HFF-Myc (cell line): ENCODE results near the gene DIP2A.

ENCODE experiments used
- DNase-seq: peaks from one replicate; pipeline ENCODE4 v3.0.0-alpha.2; 2011; ENCODE audit warnings: low read depth; ENCODE audit errors: extremely low read depth
- H3K4me3 ChIP-seq: replicated peaks from 2 replicates; pipeline ENCODE4 v1.5.1; 2011; ENCODE audit warnings: low read depth, mild to moderate bottlenecking, control low read depth, low read length
- TF ChIP-seq, protein P1 (sequence below): IDR thresholded peaks from 2 replicates; pipeline ENCODE4 v1.5.1; 2012; ENCODE audit warnings: mild to moderate bottlenecking, low read depth, low read length, control low read depth; ENCODE audit errors: missing control alignments

DIP2A gene, protein sequence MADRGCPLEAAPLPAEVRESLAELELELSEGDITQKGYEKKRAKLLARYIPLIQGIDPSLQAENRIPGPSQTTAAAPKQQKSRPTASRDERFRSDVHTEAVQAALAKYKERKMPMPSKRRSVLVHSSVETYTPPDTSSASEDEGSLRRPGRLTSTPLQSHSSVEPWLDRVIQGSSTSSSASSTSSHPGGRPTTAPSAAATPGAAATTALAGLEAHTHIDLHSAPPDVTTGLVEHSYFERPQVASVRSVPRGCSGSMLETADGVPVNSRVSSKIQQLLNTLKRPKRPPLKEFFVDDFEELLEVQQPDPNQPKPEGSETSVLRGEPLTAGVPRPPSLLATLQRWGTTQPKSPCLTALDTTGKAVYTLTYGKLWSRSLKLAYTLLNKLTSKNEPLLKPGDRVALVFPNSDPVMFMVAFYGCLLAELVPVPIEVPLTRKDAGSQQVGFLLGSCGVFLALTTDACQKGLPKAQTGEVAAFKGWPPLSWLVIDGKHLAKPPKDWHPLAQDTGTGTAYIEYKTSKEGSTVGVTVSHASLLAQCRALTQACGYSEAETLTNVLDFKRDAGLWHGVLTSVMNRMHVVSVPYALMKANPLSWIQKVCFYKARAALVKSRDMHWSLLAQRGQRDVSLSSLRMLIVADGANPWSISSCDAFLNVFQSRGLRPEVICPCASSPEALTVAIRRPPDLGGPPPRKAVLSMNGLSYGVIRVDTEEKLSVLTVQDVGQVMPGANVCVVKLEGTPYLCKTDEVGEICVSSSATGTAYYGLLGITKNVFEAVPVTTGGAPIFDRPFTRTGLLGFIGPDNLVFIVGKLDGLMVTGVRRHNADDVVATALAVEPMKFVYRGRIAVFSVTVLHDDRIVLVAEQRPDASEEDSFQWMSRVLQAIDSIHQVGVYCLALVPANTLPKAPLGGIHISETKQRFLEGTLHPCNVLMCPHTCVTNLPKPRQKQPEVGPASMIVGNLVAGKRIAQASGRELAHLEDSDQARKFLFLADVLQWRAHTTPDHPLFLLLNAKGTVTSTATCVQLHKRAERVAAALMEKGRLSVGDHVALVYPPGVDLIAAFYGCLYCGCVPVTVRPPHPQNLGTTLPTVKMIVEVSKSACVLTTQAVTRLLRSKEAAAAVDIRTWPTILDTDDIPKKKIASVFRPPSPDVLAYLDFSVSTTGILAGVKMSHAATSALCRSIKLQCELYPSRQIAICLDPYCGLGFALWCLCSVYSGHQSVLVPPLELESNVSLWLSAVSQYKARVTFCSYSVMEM (N-terminal part only)

DNA sequence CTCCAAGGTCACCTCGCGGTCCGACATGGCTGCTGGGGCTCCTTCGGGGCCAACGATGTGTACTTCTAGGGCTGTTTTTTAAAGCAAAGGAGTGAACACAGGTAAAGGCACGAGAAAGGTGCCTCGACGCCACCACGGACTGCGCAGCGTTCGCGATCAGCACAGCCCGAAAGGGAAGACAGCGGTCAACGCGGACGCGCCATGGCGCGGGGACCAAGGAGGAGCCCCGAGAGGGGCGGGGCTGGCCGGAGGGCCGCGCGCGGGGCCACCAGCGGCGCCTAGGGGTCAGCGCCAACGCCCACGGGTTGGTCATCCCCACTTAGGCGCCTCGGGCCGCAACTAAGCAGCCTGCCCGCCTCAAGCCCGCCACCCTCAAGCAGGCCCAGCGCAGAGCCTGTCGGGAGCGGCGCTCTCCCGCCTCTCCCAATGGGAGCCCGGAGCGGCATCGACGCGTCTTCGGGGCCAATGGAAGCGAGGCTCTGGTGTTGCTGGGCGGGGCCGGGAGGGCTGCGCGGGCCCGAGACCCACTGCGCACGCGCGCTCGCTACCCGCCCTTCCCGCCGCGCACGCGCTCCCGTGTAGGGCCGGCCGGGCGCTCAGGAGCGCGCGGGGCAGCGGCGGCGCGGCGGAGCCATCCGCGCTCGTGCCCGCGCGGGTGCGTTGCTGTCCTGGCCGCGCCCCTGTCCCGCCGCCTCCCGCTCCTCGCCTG, at the start of gene DIP2A:
Gene DIP2A, plus strand, starts transcription at position 577 of the 709 bp plus-strand sequence. CDS start 241 bp downstream, outside the sequence.
- peak within 1 kb of the TSS; percentile 97 for H3K4me3 ChIP-seq
- TF ChIP-seq, protein P1, sequence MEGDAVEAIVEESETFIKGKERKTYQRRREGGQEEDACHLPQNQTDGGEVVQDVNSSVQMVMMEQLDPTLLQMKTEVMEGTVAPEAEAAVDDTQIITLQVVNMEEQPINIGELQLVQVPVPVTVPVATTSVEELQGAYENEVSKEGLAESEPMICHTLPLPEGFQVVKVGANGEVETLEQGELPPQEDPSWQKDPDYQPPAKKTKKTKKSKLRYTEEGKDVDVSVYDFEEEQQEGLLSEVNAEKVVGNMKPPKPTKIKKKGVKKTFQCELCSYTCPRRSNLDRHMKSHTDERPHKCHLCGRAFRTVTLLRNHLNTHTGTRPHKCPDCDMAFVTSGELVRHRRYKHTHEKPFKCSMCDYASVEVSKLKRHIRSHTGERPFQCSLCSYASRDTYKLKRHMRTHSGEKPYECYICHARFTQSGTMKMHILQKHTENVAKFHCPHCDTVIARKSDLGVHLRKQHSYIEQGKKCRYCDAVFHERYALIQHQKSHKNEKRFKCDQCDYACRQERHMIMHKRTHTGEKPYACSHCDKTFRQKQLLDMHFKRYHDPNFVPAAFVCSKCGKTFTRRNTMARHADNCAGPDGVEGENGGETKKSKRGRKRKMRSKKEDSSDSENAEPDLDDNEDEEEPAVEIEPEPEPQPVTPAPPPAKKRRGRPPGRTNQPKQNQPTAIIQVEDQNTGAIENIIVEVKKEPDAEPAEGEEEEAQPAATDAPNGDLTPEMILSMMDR = no peak
- peak; percentile 82 for DNase-seq

DNA sequence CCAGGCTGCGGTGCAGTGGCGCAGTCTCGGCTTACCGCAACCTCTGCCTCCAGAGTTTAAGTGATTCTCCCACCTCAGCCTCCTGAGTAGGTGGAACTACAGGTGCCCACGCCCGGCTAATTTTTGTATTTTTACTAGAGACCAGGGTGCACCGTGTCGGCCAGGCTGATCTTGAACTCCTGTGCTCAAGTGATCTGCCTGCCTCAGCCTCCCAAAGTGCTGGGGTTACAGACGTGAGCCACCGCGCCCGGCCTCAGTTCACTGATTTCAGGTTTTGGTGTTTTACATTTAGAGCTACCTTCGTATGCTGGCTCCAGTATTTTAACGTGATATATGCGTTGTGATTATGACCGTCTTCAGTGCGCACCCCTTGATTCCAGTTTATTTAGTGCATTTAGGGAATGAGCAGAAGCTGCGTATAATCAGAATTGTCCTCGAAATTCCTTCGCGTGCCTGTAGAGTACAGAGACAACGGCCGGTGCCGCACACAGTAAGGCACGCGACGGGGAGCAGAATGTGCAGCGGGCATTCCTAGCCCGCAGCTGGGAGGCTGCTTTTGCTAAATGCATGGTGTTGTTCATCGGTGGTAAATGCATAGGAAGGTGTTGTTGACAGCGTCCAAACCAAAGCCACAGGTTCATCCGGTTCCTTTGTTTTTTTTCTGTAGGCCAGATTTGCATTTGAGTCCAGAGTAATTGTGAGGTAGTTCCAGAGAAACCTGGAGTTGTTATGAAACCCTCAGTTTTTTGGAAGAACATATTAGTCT, 48.9 kb upstream of the DIP2A start:
- TF ChIP-seq, protein P1 = no peak
- no peak for DNase-seq
- H3K4me3 ChIP-seq = no peak overlapping the region

DNA sequence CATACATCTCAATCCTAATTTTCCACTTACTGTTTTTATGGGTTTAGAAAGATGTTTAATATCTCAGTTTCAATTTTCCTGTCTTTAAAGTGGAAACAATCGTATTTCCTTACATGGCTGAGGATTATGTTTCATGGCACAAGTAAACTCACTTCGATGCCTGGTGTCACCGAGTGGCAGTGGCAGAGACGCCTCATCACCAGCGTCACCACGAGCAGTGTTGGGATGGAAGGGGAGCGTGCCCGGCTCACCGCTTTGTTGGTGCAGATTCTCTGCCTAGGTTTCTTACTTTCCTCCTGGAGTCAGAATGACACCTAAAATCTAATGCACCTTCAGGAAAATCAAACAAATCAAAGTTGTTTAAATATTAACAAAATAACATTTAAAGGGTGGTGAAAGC, 48.2 kb upstream of the DIP2A start:
- TF ChIP-seq, protein P1 = no peak
- no peak overlapping the region for H3K4me3 ChIP-seq
- DNase-seq = no peak

DNA sequence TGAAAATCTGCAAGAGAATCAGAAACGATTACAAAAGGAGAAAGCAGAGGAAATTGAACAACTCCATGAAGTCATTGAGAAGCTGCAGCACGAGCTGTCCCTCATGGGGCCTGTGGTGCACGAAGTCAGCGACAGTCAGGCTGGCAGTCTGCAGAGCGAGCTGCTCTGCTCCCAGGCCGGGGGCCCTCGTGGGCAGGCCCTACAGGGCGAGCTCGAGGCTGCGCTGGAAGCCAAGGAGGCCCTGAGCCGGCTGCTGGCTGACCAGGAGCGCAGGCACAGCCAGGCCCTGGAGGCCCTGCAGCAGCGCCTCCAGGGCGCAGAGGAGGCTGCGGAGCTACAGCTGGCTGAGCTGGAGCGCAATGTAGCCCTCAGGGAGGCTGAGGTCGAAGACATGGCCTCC, 47.5 kb upstream of the DIP2A start:
- H3K4me3 ChIP-seq = no peak overlapping the region
- DNase-seq = no peak
- TF ChIP-seq, protein P1 = no peak

DNA sequence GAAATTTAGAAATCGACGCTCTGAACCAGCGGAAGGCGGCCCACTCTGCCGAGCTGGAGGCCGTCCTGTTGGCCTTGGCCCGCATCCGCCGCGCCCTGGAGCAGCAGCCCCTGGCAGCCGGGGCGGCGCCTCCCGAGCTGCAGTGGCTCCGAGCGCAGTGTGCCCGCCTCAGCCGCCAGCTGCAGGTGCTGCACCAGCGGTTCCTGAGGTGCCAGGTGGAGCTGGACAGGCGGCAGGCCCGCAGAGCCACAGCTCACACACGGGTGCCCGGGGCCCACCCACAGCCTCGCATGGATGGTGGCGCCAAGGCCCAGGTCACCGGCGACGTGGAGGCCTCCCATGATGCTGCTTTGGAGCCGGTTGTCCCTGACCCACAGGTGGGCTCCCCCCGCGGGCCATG, 47.0 kb upstream of the DIP2A start:
- TF ChIP-seq, protein P1 = no peak
- no peak for DNase-seq
- H3K4me3 ChIP-seq = no peak overlapping the region
